ENCODE data around the gene OR5F1.

Gene OR5F1

GRCh38 chr11:55994525-55994924 is at the start of gene OR5F1:
Gene OR5F1, minus strand, starts transcription at chr11:55994625. Its CDS starts 0 bp downstream, at chr11:55994625.
- FAIRE-seq (no peak), DNase-seq (ENCODE audit: insufficient read length, low spot score) (no peak)
- TF ChIP-seq CTCF (IDR thresholded peaks at IDR 0.05; ENCODE audit: insufficient read depth, missing control alignments): no peak

DNA sequence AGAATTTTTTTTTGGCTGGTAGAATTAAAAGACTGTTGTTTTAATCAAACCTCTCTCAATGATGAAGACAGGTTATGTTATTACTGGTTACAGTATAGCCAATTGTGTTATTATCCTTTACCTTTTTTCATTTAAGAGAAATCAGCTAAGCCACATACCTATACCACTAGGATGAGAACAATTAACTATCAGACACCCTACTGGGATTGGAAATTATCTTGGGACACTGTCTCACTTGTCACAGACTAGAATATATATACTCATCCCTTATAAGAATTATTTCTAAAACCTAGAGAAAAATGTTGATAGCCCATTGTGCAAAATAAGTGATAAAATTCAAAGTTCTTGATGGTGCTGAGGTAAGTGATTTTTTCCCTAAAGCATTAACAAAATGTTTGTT is 32.9 kb upstream of the OR5F1 start, which contains the start of gene OR5AS1:
Gene OR5AS1, plus strand, starts transcription at position 301 of the 400 bp plus-strand sequence. CDS start 2,765 bp downstream, outside the sequence.
- DNase-seq (ENCODE audit: insufficient read length, low spot score): no peak
- FAIRE-seq: no peak
- no peak for TF ChIP-seq CTCF (IDR thresholded peaks at IDR 0.05; ENCODE audit: insufficient read depth, missing control alignments)

DNA sequence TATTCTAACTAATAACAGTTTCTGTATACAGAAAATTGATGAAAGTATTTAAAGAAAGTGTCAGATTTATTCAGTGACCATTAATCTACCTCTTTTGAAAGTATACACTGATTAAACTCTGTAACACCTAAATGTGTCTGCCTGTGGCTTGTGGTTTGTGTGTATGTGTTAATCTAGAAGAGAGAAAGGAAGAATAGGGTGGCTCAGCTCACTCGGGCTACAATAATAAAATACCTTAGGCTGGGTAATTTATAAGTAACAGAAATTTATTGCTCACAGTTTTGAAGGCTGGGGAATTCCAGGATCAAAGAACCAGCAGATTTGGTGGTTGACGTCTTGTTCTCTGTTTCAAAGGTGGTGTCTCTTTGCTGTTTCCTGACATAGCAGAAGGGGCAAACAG is 19.4 kb upstream of the OR5F1 start:
- DNase-seq (ENCODE audit: insufficient read length, low spot score) (no peak), FAIRE-seq (no peak)

DNA sequence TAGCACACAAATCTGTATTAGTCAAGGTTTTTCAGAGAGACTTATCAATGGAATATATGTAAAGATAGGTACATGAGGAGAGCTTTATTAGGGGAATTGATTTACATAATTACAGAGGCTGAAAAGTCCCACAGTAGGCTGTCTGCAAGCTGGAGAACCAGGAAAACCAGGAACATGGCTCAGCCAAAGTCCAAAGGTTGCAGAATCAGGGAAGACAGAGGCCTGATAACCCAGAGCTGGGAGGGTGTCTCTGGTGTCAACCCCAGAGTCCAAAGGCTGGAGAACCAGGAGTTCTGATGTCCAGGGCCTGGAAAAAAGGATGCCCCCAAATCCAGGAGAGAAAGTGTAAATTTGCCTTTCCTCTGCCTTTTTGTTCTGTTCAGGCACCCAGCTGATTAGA is 16.3 kb upstream of the OR5F1 start:
- no peak for DNase-seq (ENCODE audit: insufficient read length, low spot score)
- FAIRE-seq: no peak
- no peak for TF ChIP-seq CTCF (IDR thresholded peaks at IDR 0.05; ENCODE audit: insufficient read depth, missing control alignments)

More for the DNA sequence above, 19.4 kb upstream of the OR5F1 start:
- TF ChIP-seq CTCF (IDR thresholded peaks at IDR 0.05; ENCODE audit: insufficient read depth, missing control alignments): no peak

DNA sequence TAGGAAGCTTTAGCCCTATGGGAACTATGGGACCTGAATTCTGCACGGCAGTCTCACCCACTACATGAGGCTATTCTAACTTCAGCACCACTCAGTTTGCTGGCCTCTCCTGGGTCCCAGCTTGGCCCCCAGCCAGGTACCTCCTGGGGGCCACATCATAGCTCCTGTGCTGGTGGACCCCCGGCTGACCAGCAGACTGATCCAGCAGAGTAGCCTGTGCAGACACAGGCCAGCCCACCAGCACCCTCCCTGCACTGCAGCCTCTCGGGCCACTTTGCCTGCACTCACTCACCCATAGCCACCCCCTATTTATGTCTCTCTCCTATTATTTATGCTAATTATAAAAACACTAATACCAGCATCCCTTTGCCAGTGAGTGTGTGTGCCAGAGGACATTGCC is 23.5 kb downstream of the OR5F1 start:
- FAIRE-seq (no peak), DNase-seq (ENCODE audit: insufficient read length, low spot score) (no peak)
- TF ChIP-seq CTCF (IDR thresholded peaks at IDR 0.05; ENCODE audit: insufficient read depth, missing control alignments): no peak

- TF ChIP-seq CTCF (IDR thresholded peaks at IDR 0.05; ENCODE audit: insufficient read depth, missing control alignments): no peak
- DNase-seq (ENCODE audit: insufficient read length, low spot score): no peak
- no peak for FAIRE-seq
Observed at GRCh38 chr11:55969845-55970244, 24.6 kb downstream of the OR5F1 start, which contains the start of gene OR10AG1. Gene OR10AG1, minus strand, starts transcription at chr11:55969945. Its CDS starts 38 bp downstream, at chr11:55969907.

- TF ChIP-seq CTCF (IDR thresholded peaks at IDR 0.05; ENCODE audit: insufficient read depth, missing control alignments): no peak
- FAIRE-seq: no peak
- no peak for DNase-seq (ENCODE audit: insufficient read length, low spot score)
Observed at GRCh38 chr11:55967914-55968313, 26.5 kb downstream of the OR5F1 start.

Data from D721Med (cell line).